Stimulated activated CD8-positive, alpha-beta memory T cell treated with anti-CD3 and anti-CD28 coated beads, Interleukin-2, amount 100 ng/mL, for 1 hour (primary cell): ENCODE measurements around the gene DDX20.

Experiments
- DNase-seq, 2 donors: peaks; one replicate each; pipeline ENCODE4 v3.0.0-alpha.2; 2020; ENCODE audit warnings: low read depth in 2 of 2

Gene DDX20, protein sequence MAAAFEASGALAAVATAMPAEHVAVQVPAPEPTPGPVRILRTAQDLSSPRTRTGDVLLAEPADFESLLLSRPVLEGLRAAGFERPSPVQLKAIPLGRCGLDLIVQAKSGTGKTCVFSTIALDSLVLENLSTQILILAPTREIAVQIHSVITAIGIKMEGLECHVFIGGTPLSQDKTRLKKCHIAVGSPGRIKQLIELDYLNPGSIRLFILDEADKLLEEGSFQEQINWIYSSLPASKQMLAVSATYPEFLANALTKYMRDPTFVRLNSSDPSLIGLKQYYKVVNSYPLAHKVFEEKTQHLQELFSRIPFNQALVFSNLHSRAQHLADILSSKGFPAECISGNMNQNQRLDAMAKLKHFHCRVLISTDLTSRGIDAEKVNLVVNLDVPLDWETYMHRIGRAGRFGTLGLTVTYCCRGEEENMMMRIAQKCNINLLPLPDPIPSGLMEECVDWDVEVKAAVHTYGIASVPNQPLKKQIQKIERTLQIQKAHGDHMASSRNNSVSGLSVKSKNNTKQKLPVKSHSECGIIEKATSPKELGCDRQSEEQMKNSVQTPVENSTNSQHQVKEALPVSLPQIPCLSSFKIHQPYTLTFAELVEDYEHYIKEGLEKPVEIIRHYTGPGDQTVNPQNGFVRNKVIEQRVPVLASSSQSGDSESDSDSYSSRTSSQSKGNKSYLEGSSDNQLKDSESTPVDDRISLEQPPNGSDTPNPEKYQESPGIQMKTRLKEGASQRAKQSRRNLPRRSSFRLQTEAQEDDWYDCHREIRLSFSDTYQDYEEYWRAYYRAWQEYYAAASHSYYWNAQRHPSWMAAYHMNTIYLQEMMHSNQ

DNA sequence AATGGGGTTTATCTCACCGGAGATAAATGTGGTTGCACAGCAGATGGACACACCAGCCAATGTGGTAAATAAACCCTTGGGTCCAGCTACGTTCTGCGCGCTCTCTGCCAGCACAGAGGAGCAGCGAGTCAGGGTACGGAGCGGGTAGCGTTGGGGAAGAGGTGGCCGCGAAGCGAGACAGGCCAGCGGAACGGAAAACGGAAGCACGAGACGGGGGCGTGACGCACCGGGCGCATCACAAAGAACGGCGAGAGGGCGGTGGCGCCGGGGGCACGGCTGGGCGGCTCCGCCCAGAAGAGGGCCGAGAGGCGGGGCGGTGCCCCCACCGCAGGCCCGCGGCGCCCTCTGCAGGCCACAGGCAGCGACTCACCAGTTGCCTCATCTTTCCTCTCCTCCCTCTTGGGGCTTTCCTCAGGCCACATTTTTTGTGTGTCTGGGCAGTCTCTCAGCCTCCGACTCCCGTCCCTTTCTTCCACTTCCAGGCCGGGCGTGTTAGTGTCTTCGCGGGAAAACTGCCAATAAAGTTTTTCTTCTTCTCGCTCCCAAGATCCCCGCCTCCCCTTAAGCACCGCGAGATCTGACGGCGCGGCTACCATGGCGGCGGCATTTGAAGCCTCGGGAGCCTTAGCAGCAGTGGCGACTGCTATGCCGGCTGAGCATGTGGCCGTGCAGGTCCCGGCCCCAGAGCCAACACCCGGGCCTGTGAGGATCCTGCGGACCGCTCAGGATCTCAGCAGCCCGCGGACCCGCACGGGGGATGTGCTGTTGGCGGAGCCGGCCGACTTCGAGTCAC is at the start of gene DDX20:
Gene DDX20, plus strand, starts transcription at position 571 of the 793 bp plus-strand sequence. Its CDS starts 24 bp downstream, at position 595.
- peak; percentile 87 to 89 for DNase-seq

DNA sequence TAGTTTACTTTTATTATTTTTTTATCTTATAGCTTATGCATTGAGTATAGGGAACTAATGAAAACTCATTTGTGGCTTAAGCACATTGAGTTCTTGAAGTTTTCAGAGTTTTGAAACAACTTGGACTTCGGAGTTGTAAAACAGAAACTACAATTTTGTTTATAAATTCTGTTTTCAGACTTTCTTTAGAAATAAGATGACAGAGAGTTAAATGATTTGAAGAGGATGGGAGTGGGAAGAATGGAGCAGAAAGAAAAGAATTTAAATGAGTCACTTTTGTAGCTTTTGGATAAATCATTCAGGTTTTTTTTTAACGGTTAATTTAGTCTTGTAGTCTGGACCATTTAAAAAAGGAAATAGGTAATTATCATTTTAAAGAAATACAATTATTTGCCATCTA is 48.8 kb upstream of the DDX20 start:
- DNase-seq = no peak

DNA sequence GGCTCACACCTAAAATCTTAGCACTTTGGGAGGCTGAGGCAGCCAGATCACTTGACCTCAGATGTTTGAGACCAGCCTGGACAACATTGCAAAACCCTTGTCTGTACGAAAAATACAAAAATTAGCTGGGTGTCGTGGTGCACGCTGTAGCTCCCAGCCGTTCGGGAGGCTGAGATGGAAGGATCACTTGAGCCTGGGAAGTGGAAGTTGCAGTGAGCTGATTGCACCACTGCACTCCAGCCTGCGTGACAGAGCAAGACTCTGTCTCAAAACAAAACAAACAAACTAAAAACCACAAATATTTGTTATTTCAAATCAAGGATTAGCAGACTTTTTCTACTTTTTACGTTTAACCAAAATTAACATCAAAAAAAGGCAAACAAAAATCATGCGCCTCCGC is 47.8 kb upstream of the DDX20 start:
- no peak for DNase-seq

DNA sequence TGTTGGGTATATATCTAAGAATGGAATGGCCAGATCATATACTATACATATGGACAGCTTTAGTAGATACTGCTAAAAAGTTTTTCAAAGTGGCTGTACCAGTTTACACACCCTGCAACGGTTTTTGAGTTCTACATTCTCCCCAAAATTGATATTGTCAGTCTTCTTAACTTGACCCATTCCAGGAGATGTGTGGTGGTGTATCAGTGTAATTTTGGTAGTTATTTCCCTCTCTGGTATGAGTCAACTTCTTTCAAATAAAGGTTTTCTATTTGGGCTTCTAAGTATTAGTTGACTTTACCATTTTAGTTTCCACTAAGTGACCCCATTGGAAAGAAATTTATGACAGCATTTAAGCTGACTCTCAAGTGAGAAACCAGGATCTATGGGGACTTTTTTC is 45.7 kb upstream of the DDX20 start:
- no peak for DNase-seq

DNA sequence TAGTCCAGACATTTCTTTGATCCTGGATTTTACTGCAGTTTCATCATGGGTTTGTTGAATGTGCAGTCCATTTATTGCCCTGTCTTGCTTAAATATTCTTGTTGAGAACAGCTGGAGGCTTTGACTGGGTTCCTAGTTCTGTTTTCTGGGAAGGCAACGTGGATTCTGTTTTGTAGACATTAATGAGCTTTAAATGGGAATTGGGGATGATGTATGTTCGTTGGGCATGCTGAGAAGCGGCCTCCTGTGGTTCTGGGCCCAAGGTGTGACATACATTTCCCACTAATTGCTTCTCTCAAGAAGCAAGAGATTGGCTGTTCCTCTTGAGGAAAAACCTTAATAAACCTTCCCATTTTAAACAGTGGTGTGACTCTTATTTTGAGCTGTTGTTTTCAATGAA is 39.4 kb upstream of the DDX20 start:
- DNase-seq = no peak

DNA sequence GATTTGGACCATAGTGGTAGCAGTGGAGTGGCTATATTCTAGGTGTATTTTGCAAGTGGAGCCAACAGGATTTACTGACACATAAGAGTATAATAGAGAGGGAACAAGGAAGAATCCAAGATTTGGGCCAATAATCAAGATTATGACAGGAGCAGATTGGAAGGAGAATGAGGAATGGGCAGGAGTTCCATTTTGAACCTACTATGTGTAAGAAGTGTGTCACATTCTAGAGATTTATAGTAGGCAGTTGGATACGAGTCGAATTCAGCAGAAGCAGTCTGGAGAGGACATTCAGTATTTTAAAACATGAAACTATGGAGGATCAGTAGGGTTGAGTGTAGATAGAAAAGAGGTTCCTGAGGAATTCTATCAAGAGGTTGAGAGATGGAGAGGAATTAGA is 38.3 kb upstream of the DDX20 start:
- no peak for DNase-seq

DNA sequence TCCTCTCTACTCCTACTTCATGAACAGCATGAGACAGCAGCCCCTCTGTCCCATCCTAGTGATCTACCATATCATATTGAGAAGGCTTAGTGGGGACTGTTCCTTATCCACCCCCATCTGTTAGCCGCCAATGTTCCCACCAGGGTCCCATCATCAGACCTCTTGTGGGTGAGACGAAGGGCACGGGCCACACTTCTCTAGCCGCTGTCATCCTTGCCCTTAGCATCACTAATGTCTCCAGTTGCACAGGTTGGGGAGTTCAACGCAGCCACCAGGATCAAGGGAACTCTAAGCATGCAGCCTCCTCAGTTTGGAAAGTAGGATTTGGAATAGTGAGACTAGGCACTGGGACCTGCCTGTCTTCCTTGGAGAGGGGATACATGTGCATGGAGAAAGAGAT is 36.6 kb upstream of the DDX20 start:
- DNase-seq = no peak

DNA sequence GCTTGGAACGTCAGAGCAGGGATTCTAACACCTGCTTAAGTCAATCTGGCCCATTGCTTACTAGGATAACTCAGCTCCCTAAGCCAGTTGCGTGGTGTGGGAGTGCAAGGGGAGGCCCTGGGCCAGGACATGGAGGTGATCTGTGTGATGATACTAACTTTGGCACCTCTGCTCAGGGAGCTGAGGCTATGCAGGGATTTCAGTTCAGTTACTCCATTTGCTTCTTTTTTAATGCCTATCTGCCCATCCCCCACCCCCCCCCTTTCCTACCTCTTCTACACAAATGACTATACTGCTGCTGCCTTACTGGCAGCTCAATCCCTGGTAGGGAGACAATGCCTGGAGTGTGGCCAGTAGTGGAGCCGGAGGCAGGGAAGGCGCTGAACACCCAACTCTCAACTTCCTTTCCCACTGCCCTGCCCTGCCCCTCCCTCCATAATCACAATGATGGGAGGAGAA is 36.0 kb upstream of the DDX20 start:
- no peak for DNase-seq

DNA sequence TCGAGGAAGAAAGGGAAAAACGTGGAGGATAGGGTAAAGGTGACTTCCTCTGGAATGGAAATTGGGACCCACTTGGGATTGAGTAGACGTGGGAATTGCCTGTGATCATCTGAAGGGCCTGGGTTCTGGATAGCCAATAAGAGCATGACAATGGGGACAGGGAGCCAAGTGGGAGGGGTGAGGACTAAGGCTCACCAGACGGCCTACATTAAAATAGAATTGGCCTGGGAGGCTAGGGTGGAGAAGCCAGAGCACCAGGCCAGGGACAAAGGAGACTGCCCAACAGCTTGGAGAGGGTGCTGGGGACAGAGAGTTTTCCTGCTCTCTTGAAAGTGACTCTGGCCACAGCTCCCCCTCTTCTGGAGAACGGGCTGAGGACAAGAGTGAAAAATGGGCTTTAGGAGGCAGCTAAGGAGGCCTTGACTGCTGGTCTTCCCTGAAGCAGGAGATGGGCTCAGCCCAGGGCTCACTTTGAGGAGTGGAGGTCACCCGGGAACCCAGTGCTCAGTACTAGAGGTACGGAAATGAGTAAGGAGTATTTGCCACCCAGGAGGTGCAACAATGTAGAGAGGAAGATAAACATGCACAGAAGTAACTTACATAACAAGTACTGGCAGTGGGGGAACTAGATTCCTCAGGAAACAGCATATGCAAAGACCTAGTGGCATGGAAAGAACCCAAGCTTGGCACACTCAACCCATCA is 35.3 kb upstream of the DDX20 start:
- no peak for DNase-seq

DNA sequence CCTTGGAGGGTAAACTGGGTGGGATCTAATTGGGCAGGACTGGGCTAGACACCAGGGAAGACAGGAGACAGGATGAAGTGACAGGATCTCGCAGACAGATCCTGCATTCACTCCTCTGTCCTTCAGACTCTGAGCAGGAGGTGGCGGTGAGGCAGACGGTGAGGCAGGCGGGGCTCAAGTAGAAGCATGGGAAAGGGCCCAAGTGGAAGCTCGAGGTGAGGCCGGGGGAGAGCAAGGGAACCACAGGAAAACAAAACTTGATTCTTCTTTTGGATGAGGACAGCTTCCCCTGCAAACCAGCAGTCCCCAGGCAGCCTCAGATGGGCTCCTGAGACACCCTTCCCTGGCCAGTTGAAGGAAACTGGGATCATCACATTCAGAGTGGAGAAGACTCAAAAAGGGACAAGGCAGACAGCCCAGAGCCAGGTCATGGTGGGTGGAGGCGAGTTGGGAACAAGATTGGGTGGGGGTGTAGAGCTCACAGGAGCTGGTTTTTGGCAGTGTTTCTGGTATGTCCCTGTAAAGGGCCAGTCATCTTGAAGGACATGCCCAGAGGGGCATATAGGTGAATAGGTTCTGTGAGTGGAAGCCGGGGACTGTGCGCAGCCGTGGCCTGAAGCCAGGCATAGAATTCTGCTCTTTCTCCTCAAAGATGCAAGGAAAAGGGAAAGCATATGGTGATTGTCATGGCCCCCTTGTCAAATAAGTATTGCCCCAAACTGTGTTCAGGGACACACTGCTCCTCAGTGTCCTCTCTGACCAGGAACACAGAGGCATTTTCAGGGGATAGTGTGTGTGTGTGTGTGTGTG is 34.5 kb upstream of the DDX20 start:
- DNase-seq = no peak

DNA sequence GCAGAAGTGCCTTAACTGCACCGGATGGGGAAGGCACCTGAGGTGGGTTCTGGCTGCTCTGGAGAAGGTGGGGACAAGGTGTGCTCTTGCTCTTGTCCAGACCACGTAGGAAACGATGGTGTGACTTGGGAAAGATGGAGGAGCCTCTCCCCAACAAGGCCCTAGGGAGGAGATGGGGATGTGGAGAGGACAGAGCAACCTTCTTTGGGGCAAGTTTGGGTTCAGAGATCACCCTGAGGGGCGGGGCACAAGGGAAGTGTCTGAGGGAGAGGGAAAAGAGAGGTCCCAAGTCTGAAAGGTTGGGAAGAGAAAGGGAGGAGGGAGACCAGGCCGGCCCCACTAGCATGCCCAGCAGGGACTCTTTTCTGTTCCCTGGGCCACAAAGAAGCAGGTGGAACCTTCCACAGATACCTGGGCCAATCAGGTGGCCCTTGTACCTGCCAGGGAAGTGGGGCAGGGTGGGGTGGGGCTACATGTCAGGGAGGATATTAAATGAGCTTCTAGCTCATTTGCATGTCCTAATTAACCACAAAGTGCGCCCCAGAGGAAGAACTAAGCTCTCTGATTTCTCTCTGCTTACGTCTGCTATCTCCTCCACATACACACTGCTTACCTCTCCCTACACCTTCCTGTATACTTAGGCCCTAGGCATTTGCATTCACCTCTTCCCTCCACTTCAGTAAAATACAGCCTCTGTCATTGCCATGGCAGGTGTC is 32.5 kb upstream of the DDX20 start:
- no peak for DNase-seq

DNA sequence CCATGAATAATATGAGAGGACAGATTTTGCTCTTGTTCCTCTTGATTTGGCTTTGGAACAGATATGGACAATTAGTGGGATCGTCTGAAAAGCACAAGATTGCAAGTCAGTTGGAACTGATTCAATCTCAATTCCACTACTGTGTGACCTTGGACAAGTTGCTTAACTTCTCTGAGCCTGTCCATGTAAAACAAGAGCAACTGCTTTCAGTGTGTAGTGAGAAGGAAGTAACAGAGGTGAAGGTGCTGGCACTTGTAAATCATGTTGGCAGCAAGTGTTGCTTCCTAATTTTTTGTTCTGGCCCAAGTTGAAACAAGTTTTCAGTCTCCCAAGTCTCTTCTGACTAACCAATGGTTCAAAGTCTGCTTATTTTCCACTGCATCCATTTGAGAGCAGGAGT is 31.8 kb upstream of the DDX20 start:
- DNase-seq = no peak

DNA sequence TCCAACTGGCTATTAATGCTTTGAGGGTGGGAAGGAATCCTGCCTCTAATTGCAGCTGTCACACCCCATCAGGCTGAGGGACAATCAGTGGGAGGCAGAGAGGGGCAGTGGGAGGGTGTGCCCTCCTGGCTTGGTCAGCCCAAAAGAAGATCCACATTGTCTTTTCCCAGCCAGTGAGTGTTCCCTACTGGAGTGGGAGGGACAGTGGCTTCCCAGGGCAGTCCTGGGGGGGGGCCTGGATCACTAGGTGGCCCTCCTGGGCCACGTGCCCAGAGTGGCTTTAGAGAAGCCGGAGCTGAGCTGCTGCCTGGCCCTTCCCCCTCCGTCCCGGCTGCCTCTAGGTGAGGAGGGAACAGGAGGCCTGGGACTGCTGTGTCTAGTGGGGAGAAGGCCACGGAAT is 30.5 kb upstream of the DDX20 start:
- DNase-seq = no peak

DNA sequence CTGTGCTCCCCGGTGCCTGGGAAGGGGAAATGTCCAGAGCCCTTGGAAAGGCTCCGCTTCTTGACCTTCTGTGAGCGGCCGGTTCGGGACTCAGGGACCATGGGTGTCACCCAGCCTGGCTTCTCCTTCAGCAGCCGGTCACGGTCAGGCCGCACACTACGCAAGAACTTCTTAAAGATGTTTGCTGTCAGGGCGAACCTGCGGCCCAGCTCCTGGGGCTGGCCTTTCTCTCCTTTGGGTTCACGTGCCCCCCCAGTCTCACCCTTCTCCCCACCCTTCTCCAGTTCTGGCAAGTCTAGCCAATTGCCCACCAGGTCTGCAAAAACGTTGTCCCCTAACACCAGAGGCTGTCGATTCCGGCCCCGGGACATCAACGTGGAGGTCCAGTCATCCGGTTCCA is 28.6 kb upstream of the DDX20 start:
- no peak for DNase-seq

DNA sequence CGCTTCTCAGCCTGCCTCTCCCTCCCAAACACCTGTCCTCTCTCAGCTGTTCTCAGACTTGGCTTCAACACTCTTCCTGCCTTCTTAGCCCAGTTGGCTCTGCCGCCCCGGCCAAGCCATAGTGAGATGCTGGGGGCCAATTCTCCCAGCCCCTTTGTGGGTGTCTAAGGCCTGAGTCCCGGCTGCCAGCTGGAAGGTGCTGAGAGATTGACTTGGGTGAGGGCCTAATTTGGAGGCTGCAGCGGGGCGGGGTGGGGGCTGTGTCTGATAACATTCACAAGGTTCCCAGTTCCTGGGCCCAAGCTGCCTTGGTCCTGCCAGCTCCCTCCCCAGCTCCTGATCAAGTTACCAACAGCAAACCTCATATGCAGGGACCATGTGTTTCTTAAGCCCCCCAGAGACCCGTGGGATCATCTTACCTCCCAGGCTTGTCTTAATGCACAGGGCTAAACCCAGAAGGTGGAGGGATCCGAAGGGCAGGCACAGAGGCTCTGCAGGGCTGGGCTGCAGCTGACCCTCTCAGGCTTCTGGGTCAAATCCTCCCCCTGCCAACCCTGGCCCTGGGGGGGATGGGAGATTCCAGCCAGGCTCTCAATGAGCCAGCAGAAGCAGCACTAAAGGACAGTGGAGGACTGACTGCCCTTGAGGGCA is 26.3 kb upstream of the DDX20 start:
- DNase-seq = no peak

DNA sequence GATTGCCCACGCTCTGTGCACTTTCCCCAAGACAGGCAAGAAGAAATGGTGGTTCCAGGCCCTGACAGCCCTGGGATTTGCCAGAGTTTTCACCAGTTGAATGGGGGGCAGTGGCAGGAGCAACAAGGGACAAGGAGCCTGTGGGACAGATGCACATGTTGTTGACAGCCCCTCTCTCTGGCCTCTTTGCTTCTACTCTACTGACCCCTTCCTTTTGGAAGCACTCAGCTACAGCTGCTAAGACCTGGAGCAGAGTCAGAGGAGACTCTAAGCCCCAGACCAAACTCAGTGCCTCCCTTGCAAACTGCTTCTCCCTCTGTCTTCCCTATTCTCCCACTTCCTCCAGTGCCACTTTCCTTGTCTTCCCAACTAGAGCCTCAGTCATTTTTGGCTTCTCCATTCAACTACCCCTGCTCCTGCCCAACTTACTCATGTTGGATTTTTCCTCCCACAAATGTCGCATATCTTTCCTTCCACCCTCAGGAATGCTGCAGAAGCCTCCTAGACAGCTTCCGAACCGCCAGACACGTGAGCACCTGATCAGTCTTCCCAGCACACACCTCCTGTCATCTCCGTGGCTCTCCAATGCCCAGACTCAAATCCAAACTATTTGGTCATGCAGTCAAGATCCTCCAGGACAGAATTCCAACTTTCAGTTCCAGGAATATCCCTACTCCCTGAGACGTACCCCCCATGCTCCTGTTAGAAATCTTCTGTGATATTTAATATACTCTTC is 25.6 kb upstream of the DDX20 start:
- DNase-seq = no peak

DNA sequence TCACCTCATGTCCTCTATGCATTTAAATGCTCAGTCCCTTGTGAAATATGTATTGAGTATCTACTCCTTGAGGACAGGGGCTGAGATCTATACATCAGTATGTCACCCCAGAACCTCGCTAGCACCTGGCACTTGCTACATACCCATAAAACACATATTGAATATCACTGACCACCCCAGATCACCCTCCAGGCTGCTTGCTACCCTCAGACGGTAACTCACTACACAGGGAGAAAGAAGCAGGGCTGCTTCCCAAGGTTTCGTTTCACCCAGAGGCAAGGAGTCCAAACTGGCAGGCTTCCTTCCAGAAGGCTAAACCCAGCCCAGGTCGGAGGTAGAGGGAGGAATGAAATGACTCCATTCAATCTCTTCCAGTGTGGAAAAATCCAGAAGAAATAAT is 25.0 kb upstream of the DDX20 start:
- DNase-seq = no peak

DNA sequence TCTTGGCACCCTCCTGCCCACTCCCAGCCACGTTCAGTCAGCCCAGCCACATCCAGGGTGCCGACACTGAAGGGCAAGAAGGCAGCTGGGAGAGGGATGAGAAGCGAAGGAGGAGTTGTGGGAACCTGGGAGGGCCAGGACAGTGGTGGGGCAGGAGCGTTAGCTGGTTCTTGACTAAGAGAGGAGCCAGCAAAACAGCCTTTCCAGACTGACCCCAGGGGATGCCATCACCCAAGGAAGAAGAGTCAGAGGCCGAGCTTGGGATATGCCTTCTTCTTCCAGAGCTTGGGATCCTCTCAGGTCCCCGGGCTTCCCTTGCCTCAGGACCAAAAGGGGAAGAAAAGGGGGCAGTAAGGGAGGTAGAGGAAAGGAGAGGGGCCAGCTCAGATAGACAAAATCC is 23.7 kb upstream of the DDX20 start:
- no peak for DNase-seq

DNA sequence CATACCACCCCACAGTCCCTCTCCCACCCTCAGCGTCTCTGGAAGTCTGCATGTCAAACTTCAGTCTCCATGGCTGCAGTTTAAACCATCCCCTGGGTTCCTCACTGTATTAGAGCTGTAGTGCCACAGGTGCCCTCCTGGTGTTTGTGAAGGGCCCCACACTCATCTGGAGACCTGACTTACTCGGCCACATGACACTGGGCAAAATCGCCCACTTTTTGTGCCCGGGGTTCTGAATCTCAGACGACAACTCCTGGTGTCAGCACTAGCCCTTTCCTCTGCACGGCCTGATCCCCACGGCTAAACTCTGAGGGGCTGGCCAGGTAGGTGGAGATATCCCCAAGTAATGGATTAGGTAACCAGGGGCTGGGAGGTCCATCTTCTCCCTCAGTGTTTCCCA is 23.0 kb upstream of the DDX20 start:
- DNase-seq = no peak
